Skin of body (tissue), 2 donors: Measurements from ENCODE around the gene RENBP. TPM values are rescaled to one million over a fixed set of nuclear protein-coding genes. Genes with fewer than 3 reads are reported as not detected.
"Not testable (repeated sequence)": the region's sequence is repeated elsewhere in the genome, so short reads cannot be mapped to it uniquely, and the experiment has no call there.

Experiments
- DNase-seq: peaks from one replicate; lab custom pipeline; 2025; lab: John Stamatoyannopoulos, UW
- total RNA-seq: library from RNA; depleted of rRNA; stranded (reverse); fragments of >200 nt; gene quantifications from one replicate; pipeline ENCODE4 v1.2.3, GENCODE V29; 2014

The RENBP gene
- 5.0 TPM for total RNA-seq

DNA sequence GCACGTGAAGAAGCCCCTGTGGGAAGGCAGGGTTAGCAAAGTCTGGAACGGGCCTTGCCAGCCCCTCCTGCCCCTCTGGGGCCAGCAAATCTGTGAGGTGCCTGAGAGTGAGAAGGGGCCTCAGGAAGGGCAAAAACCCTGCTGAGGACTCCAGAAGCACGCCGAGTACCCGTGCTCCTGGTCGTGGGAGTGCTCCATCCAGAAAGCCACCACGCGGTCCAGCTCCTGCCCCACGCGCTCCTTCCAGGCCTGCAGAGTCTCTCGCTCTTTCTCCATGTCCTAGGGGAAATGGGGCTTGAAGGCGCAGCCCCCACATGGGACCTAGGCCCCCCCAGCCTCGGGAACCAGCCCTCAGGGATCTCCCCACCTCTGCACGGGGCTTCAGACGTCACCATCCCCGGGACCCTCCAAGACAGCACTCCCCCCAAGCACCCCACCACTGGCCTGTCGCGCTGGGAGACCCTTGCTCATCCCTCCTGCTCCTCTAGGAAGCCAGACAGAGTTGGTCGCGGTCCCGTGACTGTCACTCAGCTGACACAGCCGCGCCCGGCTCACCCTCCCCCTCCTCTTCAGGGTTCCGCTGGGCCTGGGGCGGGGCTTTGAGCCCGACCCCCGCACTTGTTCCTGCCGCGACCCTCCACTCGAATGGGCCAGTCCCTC is at the start of gene RENBP:
Gene RENBP (minus strand): TSS at position 504 of the 660 bp plus-strand sequence. CDS start 33 bp downstream, at position 471.
- DNase-seq = no peak

- DNase-seq = no peak
Measured at GRCh38 chrX:153993978-153994377, 49.5 kb upstream of the RENBP start.

- DNase-seq = no peak
Measured at GRCh38 chrX:153993079-153993478, 48.6 kb upstream of the RENBP start.

GRCh38 chrX:153992180-153992579 is 47.7 kb upstream of the RENBP start:
- no peak for DNase-seq

GRCh38 chrX:153991013-153991580 is 46.7 kb upstream of the RENBP start:
- DNase-seq = no peak

- no peak for DNase-seq
Measured at GRCh38 chrX:153989973-153990655, 45.7 kb upstream of the RENBP start.

DNA sequence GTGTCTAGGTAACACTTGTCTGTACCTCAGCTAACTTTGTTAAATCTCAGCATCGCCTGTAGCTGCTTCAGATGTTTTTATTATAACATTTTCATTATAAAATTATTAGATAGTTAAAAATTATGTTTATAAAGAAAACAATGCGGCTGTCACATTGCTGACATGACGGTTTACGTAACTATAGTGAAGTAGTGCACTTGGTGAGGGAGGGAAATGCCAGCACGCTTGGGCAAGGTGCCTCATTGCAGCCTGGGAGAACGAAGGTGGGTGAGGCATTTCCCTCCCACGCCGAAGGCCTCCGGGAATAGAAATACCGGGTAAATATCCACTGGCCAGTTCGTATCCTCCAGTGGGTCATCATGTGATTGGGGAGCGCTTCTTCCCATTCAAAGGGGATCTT is 44.0 kb upstream of the RENBP start:
- no peak for DNase-seq

DNA sequence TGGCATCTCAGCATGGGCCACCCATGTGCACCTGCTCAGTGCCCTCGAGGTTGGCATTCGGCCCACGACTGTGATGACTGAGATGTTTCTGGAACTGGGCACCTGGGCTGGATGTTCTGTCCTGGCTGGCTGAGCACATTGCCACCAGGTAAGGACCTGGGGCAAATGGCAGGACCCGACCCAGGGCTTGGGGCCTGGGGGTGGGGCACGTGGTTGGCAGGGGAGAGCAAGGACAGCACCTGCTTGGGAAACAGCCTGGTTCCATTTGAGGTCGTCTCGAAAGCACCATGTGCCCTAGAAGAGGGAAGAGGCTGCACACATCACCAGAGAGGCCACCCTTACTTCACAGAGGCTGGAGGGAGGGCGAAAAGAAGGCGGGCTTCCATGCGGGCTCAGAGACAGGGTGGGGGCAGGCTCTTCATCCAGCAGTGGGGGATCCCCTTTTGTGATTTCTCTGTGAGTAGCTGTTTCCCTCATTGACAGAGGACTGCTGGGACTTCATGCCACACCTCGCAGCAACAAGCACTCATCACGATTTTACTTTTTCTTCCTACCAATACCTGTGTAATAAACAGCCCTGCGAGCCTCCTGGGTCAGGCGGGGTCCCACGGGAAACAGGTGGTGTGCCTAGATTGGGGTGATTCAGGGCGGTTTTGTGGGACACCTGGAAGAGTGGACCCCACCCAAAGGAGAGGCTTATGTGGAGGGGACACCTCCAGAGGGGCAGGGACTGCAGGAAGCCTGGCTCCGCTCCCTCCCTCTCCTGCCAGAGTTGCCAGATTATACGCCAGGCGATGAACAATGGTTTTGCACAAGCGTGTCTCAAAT is 40.1 kb upstream of the RENBP start:
- DNase-seq = no peak

DNA sequence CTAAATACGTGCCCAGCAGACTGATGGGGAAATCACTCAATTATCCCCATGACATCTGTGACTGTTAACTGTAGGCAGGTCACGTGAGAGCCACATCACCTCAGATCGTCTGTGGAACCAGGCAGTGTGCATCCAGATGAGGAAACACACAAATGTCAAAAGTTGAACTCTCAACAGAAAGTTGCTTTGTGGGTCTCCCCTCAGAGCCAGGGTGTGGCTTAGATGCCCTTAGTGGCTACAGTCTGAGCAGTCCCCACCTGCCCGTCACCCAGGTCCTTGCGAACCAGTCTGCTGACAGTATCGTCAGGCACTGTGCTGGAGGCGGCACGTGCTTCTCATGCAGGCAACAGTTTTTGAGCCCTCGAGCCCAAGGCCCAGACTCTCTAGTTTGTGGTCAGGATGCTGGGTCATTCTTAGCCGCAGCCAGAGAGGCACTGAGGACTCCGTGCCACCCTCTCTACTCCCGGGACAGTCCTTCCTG is 38.9 kb upstream of the RENBP start:
- no peak for DNase-seq

DNA sequence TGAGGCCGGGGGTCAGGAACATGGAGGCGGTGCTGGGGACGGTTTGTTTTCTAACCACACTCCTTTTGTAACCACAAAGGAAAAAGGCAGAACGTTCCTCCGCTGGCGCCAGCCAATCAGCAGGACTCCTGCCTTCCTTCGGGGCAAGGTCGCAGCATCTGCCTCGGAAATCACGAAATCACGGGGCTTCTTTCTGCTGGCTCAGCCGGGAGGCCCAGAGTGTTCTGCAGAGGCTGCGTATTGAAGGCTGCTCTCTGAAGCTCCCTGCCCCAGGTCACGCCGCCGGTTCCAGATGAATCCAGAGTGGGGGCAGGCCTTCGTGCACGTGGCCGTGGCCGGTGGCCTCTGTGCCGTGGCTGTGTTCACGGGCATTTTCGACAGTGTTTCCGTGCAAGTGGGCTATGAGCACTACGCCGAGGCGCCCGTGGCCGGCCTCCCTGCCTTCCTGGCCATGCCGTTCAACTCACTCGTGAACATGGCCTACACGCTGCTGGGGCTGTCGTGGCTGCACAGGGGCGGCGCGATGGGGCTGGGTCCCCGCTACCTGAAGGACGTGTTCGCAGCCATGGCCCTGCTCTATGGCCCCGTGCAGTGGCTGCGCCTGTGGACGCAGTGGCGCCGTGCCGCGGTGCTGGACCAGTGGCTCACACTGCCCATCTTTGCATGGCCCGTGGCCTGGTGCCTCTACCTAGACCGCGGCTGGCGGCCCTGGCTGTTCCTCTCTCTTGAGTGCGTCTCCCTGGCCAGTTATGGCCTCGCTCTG is 37.5 kb upstream of the RENBP start:
- DNase-seq = no peak

- no peak for DNase-seq
Measured at GRCh38 chrX:153981231-153981630, 36.8 kb upstream of the RENBP start.

- not testable (repeated sequence) for DNase-seq
Measured at GRCh38 chrX:153980394-153980793, 36.0 kb upstream of the RENBP start.

GRCh38 chrX:153974726-153975286 is 30.4 kb upstream of the RENBP start:
- DNase-seq = no peak

DNA sequence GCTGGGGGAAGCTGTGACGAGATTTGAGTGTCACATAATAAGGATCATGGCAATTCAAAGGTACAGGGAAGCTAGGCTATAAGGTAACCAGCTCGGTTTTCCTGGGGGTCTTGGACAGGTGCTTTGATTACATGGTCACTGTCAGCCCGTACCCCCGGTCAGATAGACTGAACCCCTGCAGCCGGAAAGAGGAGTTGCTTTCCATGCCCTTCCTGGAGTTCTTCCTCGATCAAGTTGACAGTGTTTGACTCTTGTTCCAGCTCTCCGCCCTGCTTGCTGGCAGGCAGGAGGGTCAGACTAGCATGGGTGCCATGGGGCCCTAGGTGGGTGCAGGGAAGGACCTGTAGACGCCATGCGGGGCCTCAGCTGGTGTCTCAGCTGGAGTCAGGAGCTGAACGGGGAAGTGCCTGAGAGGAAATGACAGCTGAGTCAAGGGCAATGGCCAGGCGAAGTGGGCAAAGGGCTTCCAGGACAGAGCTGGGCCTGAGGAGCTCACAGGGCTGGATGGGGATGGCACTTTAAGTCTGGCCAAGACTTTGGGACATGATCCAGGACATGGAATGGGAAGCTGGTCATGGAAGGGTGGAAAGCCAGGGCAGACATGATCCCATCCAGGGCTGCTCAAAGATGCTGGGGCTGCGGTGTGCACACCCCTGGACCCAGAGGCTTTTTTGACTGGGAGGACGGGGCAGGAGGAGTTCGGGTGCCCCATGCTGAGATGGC is 29.7 kb upstream of the RENBP start:
- no peak for DNase-seq

- peak; percentile 25 for DNase-seq
Measured at GRCh38 chrX:153973127-153974002, 28.9 kb upstream of the RENBP start.

- peak; percentile 75 for DNase-seq
Measured at GRCh38 chrX:153972368-153973126, 28.1 kb upstream of the RENBP start, which contains the start of gene TMEM187. Gene TMEM187, plus strand, starts transcription at chrX:153972754. Its CDS starts 9,309 bp downstream, at chrX:153982063.

- DNase-seq = peak; percentile 93
Measured at GRCh38 chrX:153971450-153972367, 27.3 kb upstream of the RENBP start, which contains the start of gene HCFC1. Gene HCFC1, minus strand, starts transcription at chrX:153971818. Its CDS starts 978 bp downstream, at chrX:153970840.
